ENCODE results near the gene DLD.
"Not testable (repeated sequence)": the region's sequence is repeated elsewhere in the genome, so short reads cannot be mapped to it uniquely, and the experiment has no call there.

Gene DLD

GRCh38 chr7:107917763-107918651 lies 27.0 kb downstream of the DLD start:
- DNase-seq (ENCODE audit: low spot score), result no peak

- DNase-seq (ENCODE audit: low spot score), result no peak
Measured at GRCh38 chr7:107918948-107919347, 28.0 kb downstream of the DLD start.

GRCh38 chr7:107920048-107920772 lies 29.2 kb downstream of the DLD start:
- no peak for DNase-seq (ENCODE audit: low spot score)

- DNase-seq (ENCODE audit: low spot score), result not testable (repeated sequence)
Measured at GRCh38 chr7:107921826-107922225, 30.8 kb downstream of the DLD start.

GRCh38 chr7:107922886-107923285 lies 31.9 kb downstream of the DLD start:
- DNase-seq (ENCODE audit: low spot score), result no peak

- DNase-seq (ENCODE audit: low spot score), result no peak
Measured at GRCh38 chr7:107924841-107925504, 34.0 kb downstream of the DLD start.

GRCh38 chr7:107926481-107926880 lies 35.5 kb downstream of the DLD start:
- DNase-seq (ENCODE audit: low spot score), result no peak

GRCh38 chr7:107931740-107932515 lies 40.9 kb downstream of the DLD start:
- no peak for DNase-seq (ENCODE audit: low spot score)

- no peak for DNase-seq (ENCODE audit: low spot score)
Measured at GRCh38 chr7:107932805-107933204, 41.8 kb downstream of the DLD start.

- no peak for DNase-seq (ENCODE audit: low spot score)
Measured at GRCh38 chr7:107933386-107934013, 42.5 kb downstream of the DLD start.

- DNase-seq (ENCODE audit: low spot score), result no peak
Measured at GRCh38 chr7:107934991-107935770, 44.2 kb downstream of the DLD start.

- DNase-seq (ENCODE audit: low spot score), result no peak
Measured at GRCh38 chr7:107936312-107936711, 45.3 kb downstream of the DLD start.

GRCh38 chr7:107937531-107937930 lies 46.5 kb downstream of the DLD start:
- DNase-seq (ENCODE audit: low spot score), result no peak

- DNase-seq (ENCODE audit: low spot score), result no peak
Measured at GRCh38 chr7:107938456-107939250, 47.7 kb downstream of the DLD start.

- no peak for DNase-seq (ENCODE audit: low spot score)
Measured at GRCh38 chr7:107939573-107940489, 48.8 kb downstream of the DLD start.

- no peak for DNase-seq (ENCODE audit: low spot score)
Measured at GRCh38 chr7:107940951-107941350, 50.0 kb downstream of the DLD start.

- no peak for DNase-seq (ENCODE audit: low spot score)
Measured at GRCh38 chr7:107943018-107943417, 52.0 kb downstream of the DLD start.

- no peak for DNase-seq (ENCODE audit: low spot score)
Measured at GRCh38 chr7:107944411-107945169, 53.6 kb downstream of the DLD start.
